ENCODE measurements around the gene IRF2.
A peak's percentile ranks its signal among the peaks of the same experiment; 100 is the strongest.
"Not testable (repeated sequence)": the region's sequence is repeated elsewhere in the genome, so short reads cannot be mapped to it uniquely, and the experiment has no call there.

Gene IRF2

DNA sequence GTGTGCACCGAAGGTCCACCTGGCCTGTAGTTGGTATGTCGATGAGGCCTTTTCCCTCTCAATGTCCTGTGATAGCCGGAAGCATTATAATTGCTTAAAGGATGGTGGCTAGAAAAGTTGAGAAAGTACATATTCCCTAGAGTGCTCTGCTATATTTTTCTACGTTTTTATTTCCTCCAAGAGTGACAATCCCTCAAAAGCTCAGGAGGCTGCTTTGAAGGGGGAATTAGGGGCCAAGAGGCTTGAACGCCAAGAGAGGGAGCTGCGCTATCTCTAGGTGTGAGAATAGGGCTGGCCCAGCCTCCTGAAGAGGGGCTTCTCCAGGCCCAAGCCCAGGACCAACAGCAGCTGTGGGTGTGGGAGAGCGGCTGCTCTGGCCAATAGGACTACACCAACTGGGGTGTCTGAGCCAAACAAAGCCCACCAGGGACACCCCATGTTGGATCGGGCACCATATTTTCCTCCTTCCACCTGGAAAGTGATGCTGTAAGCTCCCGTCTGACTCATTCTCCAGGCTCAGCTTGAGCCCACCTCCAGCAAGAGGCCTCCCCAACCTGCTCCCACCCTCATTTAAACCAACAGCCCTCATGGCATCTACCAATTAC lies 124.0 kb downstream of the IRF2 start:
- DNase-seq (ENCODE audit: insufficient read length, low spot score) (no peak), FAIRE-seq (no peak)

DNA sequence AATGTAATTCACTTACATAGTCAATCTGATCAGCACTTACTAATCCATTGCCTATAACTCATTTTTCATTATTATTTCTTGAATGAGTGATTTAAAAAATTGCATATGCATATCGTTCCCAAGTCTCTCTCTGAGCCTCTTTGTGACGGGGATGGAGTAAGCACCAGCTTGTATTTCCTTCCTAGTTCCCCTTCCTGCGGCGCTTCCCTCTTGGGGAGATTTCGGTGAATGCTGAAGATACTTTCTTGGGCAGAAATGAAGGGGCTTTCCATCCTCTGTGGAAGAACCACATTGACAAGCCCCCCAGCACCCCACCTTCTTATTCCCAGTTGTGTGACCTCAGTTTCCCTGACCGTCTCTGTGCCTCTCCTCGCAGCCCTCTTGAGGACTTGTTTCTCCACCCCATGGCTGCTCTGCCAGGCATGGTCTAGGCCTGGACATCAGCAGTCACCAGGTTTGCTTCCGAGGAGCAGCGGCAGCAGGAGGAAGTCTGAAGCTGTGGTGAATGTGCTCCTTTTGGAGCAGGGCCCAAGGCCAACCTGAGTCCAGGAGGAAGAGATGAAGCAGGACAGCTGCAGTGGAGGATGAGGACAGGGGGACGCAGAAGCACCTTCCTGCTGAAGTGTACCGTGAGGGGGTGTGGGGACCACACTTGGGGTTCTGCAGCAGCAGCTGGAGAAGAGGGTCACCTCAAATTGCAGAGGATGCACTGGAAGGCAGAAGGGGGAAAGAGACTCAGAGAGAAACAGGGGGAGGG lies 124.9 kb downstream of the IRF2 start:
- no peak for DNase-seq (ENCODE audit: insufficient read length, low spot score)
- TF ChIP-seq, protein P1, sequence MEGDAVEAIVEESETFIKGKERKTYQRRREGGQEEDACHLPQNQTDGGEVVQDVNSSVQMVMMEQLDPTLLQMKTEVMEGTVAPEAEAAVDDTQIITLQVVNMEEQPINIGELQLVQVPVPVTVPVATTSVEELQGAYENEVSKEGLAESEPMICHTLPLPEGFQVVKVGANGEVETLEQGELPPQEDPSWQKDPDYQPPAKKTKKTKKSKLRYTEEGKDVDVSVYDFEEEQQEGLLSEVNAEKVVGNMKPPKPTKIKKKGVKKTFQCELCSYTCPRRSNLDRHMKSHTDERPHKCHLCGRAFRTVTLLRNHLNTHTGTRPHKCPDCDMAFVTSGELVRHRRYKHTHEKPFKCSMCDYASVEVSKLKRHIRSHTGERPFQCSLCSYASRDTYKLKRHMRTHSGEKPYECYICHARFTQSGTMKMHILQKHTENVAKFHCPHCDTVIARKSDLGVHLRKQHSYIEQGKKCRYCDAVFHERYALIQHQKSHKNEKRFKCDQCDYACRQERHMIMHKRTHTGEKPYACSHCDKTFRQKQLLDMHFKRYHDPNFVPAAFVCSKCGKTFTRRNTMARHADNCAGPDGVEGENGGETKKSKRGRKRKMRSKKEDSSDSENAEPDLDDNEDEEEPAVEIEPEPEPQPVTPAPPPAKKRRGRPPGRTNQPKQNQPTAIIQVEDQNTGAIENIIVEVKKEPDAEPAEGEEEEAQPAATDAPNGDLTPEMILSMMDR (IDR thresholded peaks at IDR 0.05; ENCODE audit: insufficient read depth, missing control alignments) = no peak
- FAIRE-seq = no peak

More for the DNA sequence above, 124.0 kb downstream of the IRF2 start:
- TF ChIP-seq, protein P1 (IDR thresholded peaks at IDR 0.05; ENCODE audit: insufficient read depth, missing control alignments) = no peak

DNA sequence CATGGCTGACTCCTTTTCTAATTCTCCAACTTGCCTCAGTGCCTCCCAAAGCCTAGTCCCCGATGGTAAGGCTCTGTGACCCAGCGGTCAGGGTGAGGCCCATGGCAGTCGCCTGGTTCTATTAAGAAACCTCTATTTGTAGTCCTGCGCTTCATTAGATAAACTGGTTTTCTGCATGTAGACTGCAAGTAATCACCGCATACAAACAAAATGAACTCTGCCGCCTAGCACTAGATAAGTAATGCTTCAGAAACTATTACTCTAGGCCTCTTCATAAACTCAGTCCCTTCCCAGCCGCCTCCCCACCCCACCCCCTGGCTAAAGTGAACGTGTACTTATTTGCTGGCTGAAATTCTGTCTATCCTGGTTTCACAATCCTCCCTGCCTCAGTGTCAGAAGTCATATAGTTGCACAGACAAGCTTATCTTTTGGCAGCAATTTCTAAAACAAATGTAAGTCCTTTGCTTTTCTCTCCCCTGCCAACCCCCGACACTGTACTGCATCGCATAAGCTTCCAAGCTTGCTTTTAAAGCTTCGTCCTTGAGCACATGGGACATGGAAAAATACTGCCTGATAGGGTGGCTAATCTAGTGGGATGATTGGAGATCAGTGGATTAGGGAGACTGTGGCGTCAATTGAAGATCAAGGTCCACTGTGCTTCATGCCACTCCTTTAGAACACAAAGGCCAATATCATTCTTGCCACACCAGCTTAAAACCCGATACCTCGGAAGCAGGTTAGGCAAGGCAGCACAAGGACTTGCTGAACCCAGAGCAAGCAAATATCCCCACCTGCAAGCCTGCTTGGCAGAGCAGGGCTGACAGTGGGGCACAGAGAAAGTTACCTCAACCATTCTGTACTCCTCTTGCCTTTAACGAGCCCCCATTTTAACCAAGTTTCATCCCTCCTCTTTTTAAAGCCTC lies 125.8 kb downstream of the IRF2 start:
- FAIRE-seq (peak; percentile 16), DNase-seq (ENCODE audit: insufficient read length, low spot score) (peak; percentile 51)
- TF ChIP-seq, protein P1 (IDR thresholded peaks at IDR 0.05; ENCODE audit: insufficient read depth, missing control alignments) = no peak

DNA sequence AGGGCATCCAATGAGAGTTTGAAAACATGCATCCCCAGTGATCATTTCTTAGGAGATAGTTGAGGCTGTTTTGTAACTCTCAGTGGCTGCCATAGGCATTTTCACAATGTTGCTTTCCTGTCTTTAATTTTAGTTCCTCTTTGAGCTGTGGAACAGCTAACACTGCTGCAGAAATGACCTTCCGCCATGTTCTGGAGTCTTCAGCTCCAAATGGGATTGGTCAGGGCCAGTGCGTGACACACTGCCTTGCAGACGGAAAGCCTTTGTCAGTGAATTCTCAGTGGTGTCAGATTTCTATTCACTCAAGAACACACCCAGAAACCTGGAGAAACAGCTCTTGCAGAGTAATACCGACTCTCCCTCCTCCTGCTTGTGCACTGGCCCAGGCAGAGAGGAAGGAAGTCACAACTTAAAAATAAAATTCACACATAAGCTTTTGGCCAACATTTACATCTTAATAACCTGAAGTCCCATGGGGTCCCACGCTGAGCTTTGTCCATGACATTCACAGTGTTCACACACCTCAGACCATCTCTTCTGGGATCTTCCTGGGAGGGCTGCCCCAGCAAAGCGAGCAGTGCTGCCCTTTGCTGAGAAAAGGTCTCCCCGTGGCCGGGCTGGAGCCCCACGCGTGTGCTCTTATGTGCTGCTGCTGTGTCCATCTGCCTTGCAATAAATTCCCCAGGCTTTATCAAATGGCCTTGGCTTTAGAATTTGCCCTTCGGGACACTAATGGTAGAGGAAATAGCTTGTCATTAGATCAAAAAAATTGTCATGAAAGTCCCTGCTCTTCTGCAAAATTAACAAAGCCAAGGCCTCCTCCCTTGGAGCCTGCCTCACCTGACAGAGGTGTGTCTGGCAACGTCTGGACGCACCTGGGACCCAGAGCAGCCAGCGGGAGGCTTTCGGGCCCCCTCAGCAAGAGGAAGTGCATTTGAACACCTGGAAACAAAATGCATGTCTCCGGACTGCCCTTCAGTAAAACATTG lies 126.8 kb downstream of the IRF2 start:
- FAIRE-seq = no peak
- no peak for DNase-seq (ENCODE audit: insufficient read length, low spot score)
- TF ChIP-seq, protein P1 (IDR thresholded peaks at IDR 0.05; ENCODE audit: insufficient read depth, missing control alignments) = no peak

DNA sequence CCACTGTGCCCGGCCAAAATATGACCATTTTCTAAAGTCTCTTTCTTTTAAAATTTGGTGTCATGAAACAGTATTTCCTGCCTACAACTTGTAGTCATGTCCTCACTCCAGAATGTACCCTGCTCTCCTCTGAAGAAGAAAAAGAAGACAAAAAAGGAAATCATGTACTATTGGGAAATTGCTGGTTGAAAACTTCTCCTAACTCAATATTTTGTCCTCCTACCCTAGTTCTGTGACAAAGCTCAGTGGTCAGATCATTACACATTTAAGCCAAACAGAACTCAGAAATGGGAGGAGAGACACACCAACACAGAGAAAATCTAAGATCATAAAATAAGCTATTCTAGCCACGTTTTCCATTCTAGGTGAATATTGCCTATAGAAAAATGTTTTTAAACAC lies 127.7 kb downstream of the IRF2 start:
- FAIRE-seq = no peak
- TF ChIP-seq, protein P1 (IDR thresholded peaks at IDR 0.05; ENCODE audit: insufficient read depth, missing control alignments) = no peak

DNA sequence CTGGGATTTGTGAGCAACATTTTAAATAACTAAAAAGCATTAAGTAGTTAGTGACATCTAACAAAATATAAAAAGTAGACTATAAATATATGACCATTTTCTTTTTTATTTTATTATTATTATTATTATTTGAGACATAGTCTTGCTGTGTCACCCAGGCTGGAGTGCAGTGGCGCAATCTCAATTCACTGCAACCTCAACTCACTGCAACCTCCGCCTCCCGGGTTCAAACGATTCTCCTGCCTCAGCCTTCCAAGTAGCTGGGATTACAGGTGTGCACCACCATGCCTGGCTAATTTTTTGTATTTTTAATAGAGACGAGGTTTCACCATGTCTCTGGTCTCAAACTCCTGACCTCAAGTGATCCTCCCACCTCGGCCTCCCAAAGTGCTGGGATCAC lies 128.1 kb downstream of the IRF2 start:
- FAIRE-seq; DNase-seq (ENCODE audit: insufficient read length, low spot score): not testable (repeated sequence)

More for the DNA sequence above, 127.7 kb downstream of the IRF2 start:
- no peak for DNase-seq (ENCODE audit: insufficient read length, low spot score)
